IPS-NIHi11 (cell line): Measurements from ENCODE around the gene PRRC2B.
"Not testable (repeated sequence)": the region's sequence is repeated elsewhere in the genome, so short reads cannot be mapped to it uniquely, and the experiment has no call there.

ENCODE experiments used
- DNase-seq: peaks from one replicate; pipeline ENCODE4 v3.0.0; 2012; ENCODE audit warnings: mixed read lengths, low spot score

The PRRC2B gene

GRCh38 chr9:131472085-131472484, 78.2 kb downstream of the PRRC2B start:
- DNase-seq: not testable (repeated sequence)

- no peak for DNase-seq
These were observed 79.5 kb downstream of the PRRC2B start for GRCh38 chr9:131473198-131473885.

DNA sequence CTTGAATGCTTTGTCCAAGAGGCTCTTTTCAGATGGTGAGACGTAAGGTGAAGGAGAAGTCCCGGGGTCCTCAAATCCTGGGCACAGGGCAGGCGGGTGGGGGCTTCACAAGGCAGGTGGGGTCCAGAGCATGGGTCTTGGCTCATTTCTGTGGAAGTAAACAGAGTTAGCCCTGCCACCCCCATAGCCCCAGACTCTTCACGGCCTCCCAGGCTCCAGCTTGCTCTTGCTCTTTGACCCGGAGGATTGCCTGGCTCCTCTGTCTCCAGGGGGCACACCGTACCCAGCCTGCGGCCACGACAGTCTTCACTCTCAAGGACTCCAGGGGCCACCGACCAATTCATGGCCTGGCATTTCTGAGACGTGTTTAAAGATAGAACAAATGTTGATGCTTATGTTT, 80.0 kb downstream of the PRRC2B start:
- no peak for DNase-seq

- no peak for DNase-seq
These were observed 80.8 kb downstream of the PRRC2B start for GRCh38 chr9:131474711-131475110.

- no peak for DNase-seq
These were observed 81.4 kb downstream of the PRRC2B start for GRCh38 chr9:131475111-131475955.

DNA sequence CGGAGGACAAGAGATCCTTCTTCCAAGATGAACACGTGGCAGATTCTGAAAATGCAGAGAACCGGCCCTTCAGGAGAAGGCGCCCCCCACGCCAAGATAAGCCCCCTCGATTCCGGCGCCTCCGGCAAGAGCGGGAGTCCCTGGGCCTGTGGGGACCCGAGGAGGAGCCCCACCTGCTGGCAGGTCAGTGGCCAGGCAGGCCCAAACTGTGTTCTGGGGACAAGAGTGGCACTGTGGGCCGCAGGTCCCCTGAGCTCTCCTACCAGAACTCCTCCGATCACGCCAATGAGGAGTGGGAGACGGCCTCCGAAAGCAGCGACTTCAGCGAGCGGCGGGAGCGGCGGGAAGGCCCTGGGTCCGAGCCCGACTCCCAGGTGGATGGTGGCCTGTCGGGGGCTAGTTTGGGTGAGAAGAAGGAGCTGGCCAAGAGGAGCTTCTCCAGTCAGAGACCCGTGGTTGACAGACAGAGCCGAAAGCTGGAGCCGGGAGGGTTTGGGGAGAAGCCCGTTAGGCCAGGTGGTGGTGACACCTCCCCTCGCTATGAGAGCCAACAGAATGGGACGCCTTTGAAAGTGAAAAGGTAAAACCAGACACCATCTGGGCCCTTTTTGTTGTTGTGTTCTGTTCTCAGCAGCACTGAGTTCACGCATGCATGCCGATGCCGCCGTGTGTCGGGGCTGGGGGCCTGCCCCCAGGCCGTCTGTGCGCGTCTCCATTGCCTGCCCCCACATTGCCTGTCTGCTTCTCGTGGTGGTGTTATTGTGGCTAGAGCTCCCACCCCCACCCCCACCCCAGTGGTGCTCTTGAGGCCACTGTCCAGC, 82.3 kb downstream of the PRRC2B start:
- DNase-seq: peak; percentile 65

GRCh38 chr9:131476777-131477345, 83.0 kb downstream of the PRRC2B start:
- DNase-seq: no peak

DNA sequence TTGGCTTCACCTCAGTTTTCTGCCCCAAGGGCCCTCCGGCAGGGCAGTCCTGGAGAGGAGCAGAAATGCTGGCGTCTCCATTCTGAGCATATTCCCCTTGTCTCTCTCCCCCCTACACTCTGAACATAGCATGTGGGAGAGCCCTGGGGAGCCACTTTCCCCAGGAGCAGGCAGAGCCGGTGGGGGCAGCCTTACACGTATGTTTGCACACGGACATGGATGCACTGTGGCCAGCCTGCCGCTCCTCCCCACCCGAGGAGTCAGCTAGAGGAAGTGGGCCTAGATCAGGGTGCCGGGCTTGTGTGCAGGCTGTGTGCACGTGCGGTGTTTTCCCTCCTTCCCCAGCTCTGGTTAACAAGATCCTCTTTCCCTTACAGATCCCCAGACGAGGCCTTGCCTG, 83.5 kb downstream of the PRRC2B start:
- no peak for DNase-seq

GRCh38 chr9:131477816-131478419, 84.0 kb downstream of the PRRC2B start:
- DNase-seq: no peak

- peak; percentile 83 for DNase-seq
These were observed 84.6 kb downstream of the PRRC2B start for GRCh38 chr9:131478421-131478868.

GRCh38 chr9:131478911-131479310, 85.0 kb downstream of the PRRC2B start:
- DNase-seq: no peak

DNA sequence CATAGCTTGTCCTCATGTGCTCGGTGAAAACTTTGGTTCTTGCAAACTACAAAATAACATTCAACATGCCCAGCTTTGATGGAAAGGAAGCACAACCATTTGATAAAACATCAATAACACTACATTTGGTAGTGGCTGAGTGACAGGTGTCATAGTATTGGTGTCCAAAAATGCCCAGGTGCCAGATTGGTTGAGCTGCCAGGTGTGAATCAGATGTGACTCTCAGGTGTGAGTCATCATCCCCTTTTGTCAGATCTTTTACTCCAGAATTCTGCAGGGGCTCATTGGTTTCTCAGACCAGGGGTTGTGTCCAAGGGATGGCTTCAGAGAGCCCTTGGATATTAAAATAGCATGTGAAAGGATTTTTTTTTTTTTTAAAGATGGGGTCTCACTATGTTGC, 86.4 kb downstream of the PRRC2B start:
- no peak for DNase-seq

DNA sequence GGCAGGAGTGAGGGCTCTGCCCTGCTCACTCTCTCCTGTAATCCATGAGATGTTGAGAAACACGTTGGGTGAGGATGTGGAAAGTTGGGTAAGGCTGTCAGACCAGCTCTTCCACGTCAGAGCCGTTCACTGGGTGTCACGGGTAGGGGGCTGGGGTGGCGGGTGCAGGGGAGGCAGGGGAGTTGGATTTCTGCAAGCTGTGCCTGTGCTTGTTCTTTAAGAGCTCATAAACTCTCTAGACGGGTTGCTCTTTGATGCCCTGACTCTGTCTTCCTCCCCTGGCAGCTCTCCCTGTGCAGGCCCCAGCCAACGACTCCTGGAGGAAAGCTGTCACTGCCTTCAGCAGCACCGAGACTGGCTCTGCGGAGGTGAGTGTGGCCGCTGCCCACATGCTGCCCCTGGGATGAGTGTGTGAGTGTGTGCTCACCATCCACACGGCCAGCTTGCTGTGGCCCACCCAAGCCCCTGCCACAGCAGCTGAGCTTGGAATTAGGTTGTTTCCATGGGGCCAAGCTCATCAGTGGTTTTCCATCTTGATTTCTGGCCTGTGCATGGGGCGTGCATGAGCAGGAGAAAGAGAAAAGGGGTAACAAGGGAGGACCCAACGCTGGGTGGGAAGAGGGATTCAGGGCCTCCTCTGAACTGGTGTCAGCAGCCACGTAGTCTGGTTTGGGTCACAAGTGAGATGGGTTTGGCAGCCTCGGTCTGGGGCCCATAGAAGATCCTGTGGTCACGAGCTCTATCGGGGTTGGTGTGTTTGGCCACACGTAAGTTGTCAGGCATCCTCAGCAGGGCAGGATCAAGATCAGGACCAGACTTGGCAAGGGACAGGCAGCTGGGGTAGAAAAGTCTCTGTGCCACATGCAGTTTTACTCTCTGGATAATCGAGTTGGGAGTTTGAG, 87.8 kb downstream of the PRRC2B start:
- DNase-seq: no peak

DNA sequence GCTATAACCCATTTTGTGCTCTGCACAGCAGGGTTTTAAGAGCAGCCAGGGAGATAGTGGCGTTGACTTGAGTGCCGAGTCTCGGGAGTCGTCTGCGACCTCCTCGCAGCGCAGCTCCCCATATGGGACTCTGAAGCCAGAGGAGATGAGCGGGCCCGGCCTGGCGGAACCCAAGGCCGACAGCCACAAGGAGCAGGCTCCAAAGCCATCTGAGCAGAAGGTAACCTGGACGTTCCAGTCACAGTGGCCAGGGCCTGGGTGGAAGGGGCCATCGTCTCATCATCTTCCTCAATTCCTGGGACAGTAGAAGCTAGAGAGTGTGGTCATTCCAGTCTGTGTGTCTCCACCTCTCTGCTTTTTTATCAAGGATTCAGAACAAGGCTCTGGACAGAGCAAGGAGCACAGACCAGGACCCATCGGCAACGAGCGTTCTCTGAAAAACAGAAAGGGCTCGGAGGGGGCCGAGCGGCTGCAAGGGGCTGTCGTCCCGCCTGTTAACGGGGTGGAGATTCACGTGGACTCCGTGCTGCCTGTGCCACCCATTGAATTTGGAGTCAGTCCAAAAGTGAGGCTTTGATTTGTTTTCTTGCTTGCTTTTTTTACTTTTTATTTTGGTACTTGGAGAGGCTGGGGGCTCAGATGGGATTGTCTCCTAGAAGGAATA, 88.6 kb downstream of the PRRC2B start:
- no peak for DNase-seq

GRCh38 chr9:131483319-131484050, 89.6 kb downstream of the PRRC2B start:
- DNase-seq: no peak

DNA sequence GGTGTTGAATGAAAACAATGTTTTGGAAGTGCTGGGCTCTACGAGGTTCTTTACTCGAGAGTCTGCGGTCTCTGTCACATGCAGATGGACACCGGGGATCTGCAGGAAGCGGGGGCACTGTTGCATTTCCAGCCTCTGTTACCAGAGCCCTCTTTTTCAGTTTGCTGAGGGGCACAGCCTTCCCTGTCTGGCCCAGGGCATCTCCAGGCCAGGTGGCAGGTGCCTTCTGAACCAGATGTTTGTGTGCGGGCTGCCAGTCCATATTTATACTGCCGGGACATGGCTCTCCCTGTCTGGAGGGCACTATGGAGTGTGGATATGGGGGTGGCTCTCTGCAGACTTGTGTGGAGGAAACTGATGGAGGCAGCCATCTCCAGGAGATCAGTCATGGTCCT, 90.2 kb downstream of the PRRC2B start:
- no peak for DNase-seq

DNA sequence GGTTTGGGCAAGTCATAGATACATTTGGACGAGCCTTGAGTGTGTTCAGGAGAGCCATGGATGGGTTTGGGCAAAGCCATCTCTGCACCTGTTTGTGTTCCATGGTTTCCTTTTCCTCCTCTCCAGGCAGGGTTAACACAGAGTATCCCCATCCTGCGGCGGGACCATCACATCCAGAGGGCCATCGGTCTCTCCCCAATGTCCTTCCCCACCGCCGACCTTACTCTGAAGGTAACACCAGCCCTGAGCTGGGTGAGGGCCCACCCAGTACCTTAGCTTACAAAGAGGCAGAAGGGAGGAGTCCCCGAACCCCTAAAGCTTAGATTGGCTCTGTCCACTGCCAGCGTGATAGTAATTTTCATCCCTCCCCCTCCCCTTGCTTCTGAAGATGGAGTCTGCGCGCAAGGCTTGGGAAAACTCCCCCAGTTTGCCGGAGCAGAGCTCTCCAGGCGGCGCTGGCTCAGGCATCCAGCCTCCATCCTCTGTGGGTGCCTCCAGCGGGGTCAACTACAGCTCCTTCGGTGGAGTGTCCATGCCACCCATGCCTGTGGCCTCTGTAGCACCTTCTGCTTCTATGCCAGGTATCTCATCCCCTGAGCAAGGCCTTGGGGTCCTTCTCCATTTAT, 90.8 kb downstream of the PRRC2B start:
- DNase-seq: no peak

GRCh38 chr9:131485206-131485605, 91.3 kb downstream of the PRRC2B start:
- DNase-seq: no peak
